K562 (cell line): ENCODE measurements around the gene ASB7. TPM values are rescaled to one million over a fixed set of nuclear protein-coding genes. Genes with fewer than 3 reads are reported as not detected.
A peak's percentile ranks its signal among the peaks of the same experiment; 100 is the strongest.

Source experiments
- ATAC-seq: fragments of 200-7000 bp; cut with Tn5 transposase; 3 replicates; pipeline ENCODE4 v1.9.1; 2020; ENCODE audit warnings: moderate library complexity
- BruUV-seq: library from RNA; stranded (reverse); fragments of 400-500 nt; replicated peaks from 2 replicates; lab custom pipeline; 2021; lab: Mats Ljungman, UMichigan
- CTCF ChIA-PET: fragments of 300-600 bp; formaldehyde crosslinking; extraction: SDS; loops from one replicate; lab custom pipeline; 2021; ENCODE audit warnings: low intra/inter-chr PET ratio; lab: Yijun Ruan, JAX
- POLR2A ChIA-PET: fragments of 300-600, 350-650 bp; sonication (Branson Sonifier 250); formaldehyde crosslinking; extraction: SDS; loops from one replicate; lab custom pipeline; 2021; ENCODE audit warnings: antibody characterized with exemption, inconsistent platforms; lab: Yijun Ruan, JAX
- DNase-seq, 4 experiments: peaks; one replicate each; pipeline versions ENCODE4 v3.0.0 to v3.0.0-alpha.2; 2011 to 2018; ENCODE audit warnings: low spot score in 3 of 4, mixed read lengths in 3 of 4; ENCODE audit errors: extremely low read depth in 1 of 4
- FAIRE-seq: peaks from 2 replicates; lab custom pipeline; 2011; peaks lifted over from hg19 to GRCh38; lab: Jason Lieb, UNC
- H2AFZ ChIP-seq: 2 replicates; pipeline ENCODE4 v1.6.0; 2011; ENCODE audit warnings: low read depth, low read length, control low read depth, inconsistent platforms
- H3K27ac ChIP-seq: fragments of 200-600 bp; 3 replicates; pipeline ENCODE4 v1.8.0; 2011; ENCODE audit warnings: low read depth, mild to moderate bottlenecking, control low read depth, inconsistent platforms, low read length, moderate library complexity, mixed read lengths; ENCODE audit errors: extremely low read depth
- H3K27me3 ChIP-seq, 2 experiments: fragments of 300-600 bp in 1 of 2; 2 replicates in 1 of 2; 3 replicates in 1 of 2; pipeline versions ENCODE4 v1.6.0 to v1.8.0; 2011; ENCODE audit warnings: inconsistent platforms in 2 of 2, low read length in 2 of 2, mild to moderate bottlenecking in 1 of 2, mixed read lengths in 1 of 2, moderate library complexity in 1 of 2; ENCODE audit not compliant: control insufficient read depth in 2 of 2, insufficient read depth in 2 of 2
- H3K36me3 ChIP-seq: fragments of 300-600 bp; 3 replicates; pipeline ENCODE4 v1.8.0; 2011; ENCODE audit warnings: mild to moderate bottlenecking, low read length, inconsistent platforms; ENCODE audit not compliant: control insufficient read depth, insufficient read depth
- H3K4me1 ChIP-seq, 2 experiments: fragments of 200-600 bp in 1 of 2; replicated peaks in 1 of 2; 2 replicates in 1 of 2; 3 replicates in 1 of 2; pipeline versions ENCODE4 v1.5.1 to v1.8.0; 2011; ENCODE audit warnings: inconsistent platforms in 2 of 2, low read length in 2 of 2, mild to moderate bottlenecking in 1 of 2, mixed read lengths in 1 of 2, moderate library complexity in 1 of 2; ENCODE audit not compliant: control insufficient read depth in 2 of 2, insufficient read depth in 2 of 2
- H3K4me2 ChIP-seq: 2 replicates; pipeline ENCODE4 v1.6.1; 2011; ENCODE audit warnings: low read length, control low read depth, inconsistent platforms, mixed read lengths; ENCODE audit not compliant: insufficient read depth
- H3K4me3 ChIP-seq: fragments of 200-600 bp; sonication (generic), shearing (Covaris generic); 2 replicates; pipeline ENCODE4 v1.5.1; 2016; ENCODE audit warnings: control low read depth, inconsistent platforms
- H3K79me2 ChIP-seq: fragments of 200-600 bp; 3 replicates; pipeline ENCODE4 v1.8.0; 2011; ENCODE audit warnings: low read length, inconsistent platforms; ENCODE audit not compliant: control insufficient read depth, insufficient read depth
- H3K9ac ChIP-seq, 2 experiments: 2 replicates each; pipeline versions ENCODE4 v1.6.0 to v1.6.1; 2011; ENCODE audit warnings: low read depth in 2 of 2, low read length in 2 of 2, control low read depth in 1 of 2, inconsistent platforms in 1 of 2, mild to moderate bottlenecking in 1 of 2, mixed read lengths in 1 of 2; ENCODE audit not compliant: insufficient read depth in 1 of 2
- H3K9me1 ChIP-seq: one replicate; pipeline ENCODE4 v1.6.0; 2011; ENCODE audit warnings: inconsistent platforms, mild to moderate bottlenecking, low read length, moderate library complexity; ENCODE audit not compliant: control insufficient read depth, insufficient read depth
- H3K9me3 ChIP-seq: replicated peaks from 2 replicates; pipeline ENCODE4 v1.5.1; 2011; ENCODE audit warnings: low read depth, low read length, inconsistent platforms; ENCODE audit not compliant: control insufficient read depth, insufficient read depth
- H4K20me1 ChIP-seq: replicated peaks from 2 replicates; pipeline ENCODE4 v1.6.1; 2011; ENCODE audit warnings: low read length, inconsistent platforms, mixed read lengths; ENCODE audit not compliant: control insufficient read depth, insufficient read depth
- ATF3 ChIP-seq, 2 experiments: fragments of 450-650 bp in 1 of 2; sonication (generic) in 1 of 2; formaldehyde crosslinking in 1 of 2; IDR thresholded peaks in 1 of 2; conservative IDR thresholded peaks in 1 of 2; 2 replicates each; pipeline versions ENCODE4 v1.6.1 to v1.8.1; 2016 to 2023; ENCODE audit warnings: mild to moderate bottlenecking in 2 of 2, moderate library complexity in 2 of 2, inconsistent platforms in 1 of 2, missing genetic modification reagents in 1 of 2
- BCL6 ChIP-seq: fragments of 250-450 bp; sonication (Bioruptor Pico); IDR thresholded peaks from 2 replicates; pipeline ENCODE4 v1.4.0; 2020
- CEBPB ChIP-seq: fragments of 450-650 bp; IDR thresholded peaks from 2 replicates; pipeline ENCODE4 v1.6.1; 2016; ENCODE audit warnings: missing genetic modification characterization, missing compliant biosample characterization
- EP400 ChIP-seq: fragments of 450-650 bp; IDR thresholded peaks from 2 replicates; pipeline ENCODE4 v1.6.1; 2017; ENCODE audit warnings: antibody characterized with exemption, mild to moderate bottlenecking, moderate library complexity
- FOXJ3 ChIP-seq: sonication (generic); formaldehyde crosslinking; IDR thresholded peaks from 2 replicates; pipeline ENCODE4 v1.4.0; 2020; ENCODE audit warnings: mild to moderate bottlenecking, missing genetic modification reagents
- HDAC3 ChIP-seq: fragments of 450-650 bp; IDR thresholded peaks from 2 replicates; pipeline ENCODE4 v1.6.1; 2018; ENCODE audit warnings: borderline replicate concordance, mild to moderate bottlenecking, moderate library complexity; ENCODE audit not compliant: partially characterized antibody
- HDAC8 ChIP-seq: fragments of 450-650 bp; IDR thresholded peaks from 2 replicates; pipeline ENCODE4 v1.6.1; 2016; ENCODE audit warnings: mild to moderate bottlenecking, missing genetic modification characterization, moderate library complexity, missing compliant biosample characterization
- HNRNPL ChIP-seq: fragments of 200-400 bp; formaldehyde crosslinking; IDR thresholded peaks from 2 replicates; pipeline ENCODE4 v1.6.1; 2017; ENCODE audit warnings: low read depth, mild to moderate bottlenecking, low read length
- IRF1 ChIP-seq: sonication (generic); formaldehyde crosslinking; IDR thresholded peaks from 2 replicates; pipeline ENCODE4 v1.8.0; 2022; ENCODE audit warnings: missing genetic modification reagents, mild to moderate bottlenecking, borderline replicate concordance
- KDM5B ChIP-seq: fragments of 200-600 bp; sonication (generic); IDR thresholded peaks from 2 replicates; pipeline ENCODE4 v1.6.1; 2012; ENCODE audit warnings: low read depth, mild to moderate bottlenecking, moderate library complexity, low read length, control low read depth, inconsistent platforms; ENCODE audit not compliant: insufficient replicate concordance
- MCM5 ChIP-seq: fragments of 450-650 bp; IDR thresholded peaks from 2 replicates; pipeline ENCODE4 v1.6.1; 2016; ENCODE audit warnings: low read depth
- MEF2D ChIP-seq: conservative IDR thresholded peaks from 2 replicates; pipeline ENCODE4 v1.6.1; 2016; ENCODE audit warnings: low read depth, missing genetic modification characterization, missing compliant biosample characterization
- POLR2A ChIP-seq: fragments of 450-650 bp; conservative IDR thresholded peaks from 2 replicates; pipeline ENCODE4 v1.6.1; 2016
- SNIP1 ChIP-seq: fragments of 450-650 bp; IDR thresholded peaks from 2 replicates; pipeline ENCODE4 v1.7.1; 2017; ENCODE audit warnings: low read depth, mild to moderate bottlenecking
- XRCC3 ChIP-seq: fragments of 450-650 bp; IDR thresholded peaks from 2 replicates; pipeline ENCODE4 v1.6.1; 2017; ENCODE audit warnings: mild to moderate bottlenecking, moderate library complexity
- ZBED1 ChIP-seq: IDR thresholded peaks from 2 replicates; pipeline ENCODE4 v1.6.1; 2014
- ZNF316 ChIP-seq: fragments of 450-650 bp; IDR thresholded peaks from 2 replicates; pipeline ENCODE4 v1.6.1; 2016
- ZNF76 ChIP-seq: fragments of 250-450 bp; sonication (Bioruptor Pico); IDR thresholded peaks from 2 replicates; pipeline ENCODE4 v1.4.0; 2020; ENCODE audit warnings: mild to moderate bottlenecking, moderate library complexity, borderline replicate concordance
- WGBS: fragments of 100-300 bp; shearing (Covaris generic); methylation state at CpG from one replicate; pipeline ENCODE4 v1.1.6; 2016; ENCODE audit warnings: low coverage, mixed read lengths; ENCODE audit not compliant: insufficient coverage; ENCODE audit errors: missing lambda C conversion rate; 5-methylcytosine and 5-hydroxymethylcytosine counted together
- in situ Hi-C: fragments of 300-500 bp; cut with MboI; formaldehyde crosslinking; loops from 4 replicates; pipeline ENCODE4 v1.15.0; 2018; ENCODE audit warnings: inconsistent platforms, mixed read lengths
- intact Hi-C: fragments of 100-400 bp; cut with micrococcal nuclease; formaldehyde crosslinking; loops from 2 replicates; pipeline ENCODE4 v1.14.2; 2022
- polyA plus RNA-seq, 8 experiments: library from polyadenylated mRNA; depleted of rRNA in 4 of 8; stranded (reverse) in 5 of 8; unstranded in 3 of 8; fragments of >200 nt; fragmentation: Nextera tagmentation in 2 of 8; fragmentation: Illumina TruSeq in 1 of 8; extraction: Ambion mirVana in 2 of 8; extraction: Trizol in 1 of 8; gene quantifications; 2 replicates each; pipeline versions ENCODE4 v1.2.1 to v1.2.3, GENCODE V29; 2011 to 2014; ENCODE audit warnings: inconsistent platforms in 1 of 8, missing spikeins in 1 of 8
- total RNA-seq, 7 experiments: library from RNA; depleted of rRNA in 6 of 7; stranded (reverse); fragments of >200 nt in 6 of 7; fragmentation: Illumina TruSeq in 2 of 7; extraction: Trizol in 2 of 7; gene quantifications; 2 replicates each; pipeline versions ENCODE4 v1.2.1 to v1.2.3, GENCODE V29; 2011 to 2021; ENCODE audit warnings: low replicate concordance in 1 of 7

The ASB7 gene
- total and polyA plus RNA-seq, 9 of the 15 experiments (the other 6 are each of a cell fraction or from before 2014, with no cell fraction given) = 1.8 to 10.1 (median 6.8) TPM

- in situ Hi-C loops = no loop called here
- no TSS peak for BruUV-seq
- H3K4me2 ChIP-seq = no peak overlapping the region
- no peak overlapping the region for H3K27ac ChIP-seq
- H3K9me1 ChIP-seq = no peaks in the 10 kb centered on the region
- H3K9ac ChIP-seq = no peak overlapping the region
- ATAC-seq (no peak), DNase-seq (no peak), FAIRE-seq (no peak)
- H3K27me3 ChIP-seq = no peaks in the 10 kb centered on the region
- peaks cover 10% of the 10 kb centered on the region; the same call in 1 of the 3 replicates for H3K36me3 ChIP-seq
- TF ChIP-seq ZBED1 (no peak), ZNF316 (0 out of 2 replicates have a peak, but pooled peaks have one; percentile 3)
- intact Hi-C loops = no loop called here
- ChIA-PET POLR2A (no interaction called here), CTCF (no interaction called here)
- H3K79me2 ChIP-seq = no peaks in the 10 kb centered on the region
- no peaks in the 10 kb centered on the region for H3K4me1 ChIP-seq
- no peaks in the 10 kb centered on the region; the same call in 1 of the 2 replicates for H3K9me3 ChIP-seq
- H3K4me3 ChIP-seq = no peak overlapping the region
- no peaks in the 10 kb centered on the region for H4K20me1 ChIP-seq
- H2AFZ ChIP-seq = no peak overlapping the region
Measured at GRCh38 chr15:100560323-100560722, 42.1 kb upstream of the ASB7 start.

- ChIA-PET CTCF (no interaction called here), POLR2A (no interaction called here)
- Histone ChIP-seq H3K9me1 (no peaks in the 10 kb centered on the region), H3K79me2 (no peaks in the 10 kb centered on the region), H3K36me3 (peaks cover 40% of the 10 kb centered on the region; the same call in 2 of the 3 replicates), H3K4me1 (no peaks in the 10 kb centered on the region), H3K4me2 (no peak overlapping the region), H3K9ac (no peak overlapping the region), H3K27ac (no peak overlapping the region), H2AFZ (no peak overlapping the region), H4K20me1 (no peaks in the 10 kb centered on the region; the same call in 1 of the 2 replicates), H3K9me3 (no peaks in the 10 kb centered on the region), H3K27me3 (no peaks in the 10 kb centered on the region), H3K4me3 (no peak overlapping the region)
- WGBS = 93% methylated on average over 3 of the region's 3 CpGs
- no peak for ATAC-seq
- FAIRE-seq = no peak
- no TSS peak for BruUV-seq
- intact Hi-C loops = no loop called here
- DNase-seq = no peak
- in situ Hi-C loops = no loop called here
- TF ChIP-seq SNIP1 (no peak), ZNF76 (no peak), FOXJ3 (CRISPR knock-in tag) (no peak), POLR2A (no peak), BCL6 (CRISPR knock-in tag) (no peak), CEBPB (tag) (no peak), HNRNPL (no peak), ATF3 (IDR thresholded peaks at IDR 0.05) (no peak), ATF3 (CRISPR knock-in tag; conservative IDR thresholded peaks at IDR 0.05) (no peak), HDAC3 (no peak), IRF1 (CRISPR knock-in tag) (no peak), MEF2D (tag) (no peak), KDM5B (no peak), MCM5 (no peak), HDAC8 (tag) (no peak), XRCC3 (no peak), EP400 (no peak)
Measured at GRCh38 chr15:100565591-100565990, 36.8 kb upstream of the ASB7 start.
